ENCODE data around the gene MYRF.

DNA sequence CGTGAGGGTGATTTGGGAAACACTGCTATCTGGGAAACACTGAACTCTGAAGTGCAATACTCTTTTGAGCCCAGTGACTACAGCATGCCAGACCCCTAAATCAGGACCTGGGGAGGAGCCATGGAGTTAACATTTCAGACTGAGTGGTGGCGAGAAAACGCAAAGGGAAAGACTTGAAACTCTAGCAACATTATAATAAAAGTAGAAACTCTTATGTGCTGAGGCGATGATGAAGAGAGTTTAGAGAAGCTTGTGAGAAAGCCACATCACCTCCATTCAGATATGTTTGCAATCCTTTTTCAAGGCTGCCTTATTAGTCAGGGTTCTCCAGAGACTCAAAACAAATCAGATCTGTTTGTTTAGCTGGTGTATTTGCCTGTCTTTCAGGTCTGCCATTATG, 42.1 kb downstream of the MYRF start:
- TF ChIP-seq CTCF (IDR thresholded peaks at IDR 0.05) (no peak), EZH2 (IDR thresholded peaks at IDR 0.05; ENCODE audit: borderline replicate concordance, insufficient read depth, low read depth, low read length, poor library complexity, severe bottlenecking) (no peak)

Data from B cell (primary cell).